ENCODE data around the gene PTAFR.

Gene PTAFR

GRCh38 chr1:28159680-28160079, 16.8 kb downstream of the PTAFR start:
- Histone ChIP-seq H3K27ac (ENCODE audit: insufficient read depth, low read depth, low read length, poor library complexity, severe bottlenecking) (no peak overlapping the region), H3K9me3 (ENCODE audit: control insufficient read depth, low read length) (no peaks in the 10 kb centered on the region), H3K4me1 (ENCODE audit: control insufficient read depth, insufficient read depth, low read length) (no peaks in the 10 kb centered on the region), H3K4me3 (ENCODE audit: insufficient read depth, low read depth, low read length) (no peak overlapping the region), H3K36me3 (ENCODE audit: control insufficient read depth, insufficient read depth, low read length) (no peaks in the 10 kb centered on the region), H3K27me3 (ENCODE audit: control insufficient read depth, insufficient read depth, low read length, poor library complexity, severe bottlenecking) (no peaks in the 10 kb centered on the region)
- 90 to 92% methylated on average over 7 of the region's 7 CpGs for WGBS, 2 experiments

GRCh38 chr1:28159243-28159642, 17.2 kb downstream of the PTAFR start:
- H3K27me3 ChIP-seq (ENCODE audit: control insufficient read depth, insufficient read depth, low read length, poor library complexity, severe bottlenecking) = no peaks in the 10 kb centered on the region
- whole genome bisulfite sequencing, 2 experiments = 89 to 91% methylated on average over 4 of the region's 4 CpGs
- H3K36me3 ChIP-seq (ENCODE audit: control insufficient read depth, insufficient read depth, low read length) = no peaks in the 10 kb centered on the region
- no peaks in the 10 kb centered on the region for H3K4me1 ChIP-seq (ENCODE audit: control insufficient read depth, insufficient read depth, low read length)
- no peak overlapping the region for H3K27ac ChIP-seq (ENCODE audit: insufficient read depth, low read depth, low read length, poor library complexity, severe bottlenecking)
- H3K4me3 ChIP-seq (ENCODE audit: insufficient read depth, low read depth, low read length) = no peak overlapping the region
- H3K9me3 ChIP-seq (ENCODE audit: control insufficient read depth, low read length) = no peaks in the 10 kb centered on the region

- Histone ChIP-seq H3K36me3 (ENCODE audit: control insufficient read depth, insufficient read depth, low read length) (no peaks in the 10 kb centered on the region), H3K27ac (ENCODE audit: insufficient read depth, low read depth, low read length, poor library complexity, severe bottlenecking) (no peak overlapping the region), H3K4me1 (ENCODE audit: control insufficient read depth, insufficient read depth, low read length) (no peaks in the 10 kb centered on the region), H3K27me3 (ENCODE audit: control insufficient read depth, insufficient read depth, low read length, poor library complexity, severe bottlenecking) (no peaks in the 10 kb centered on the region), H3K4me3 (ENCODE audit: insufficient read depth, low read depth, low read length) (no peak overlapping the region), H3K9me3 (ENCODE audit: control insufficient read depth, low read length) (no peaks in the 10 kb centered on the region)
- 93% methylated on average over 8 of the region's 8 CpGs for WGBS, 2 experiments
These were observed 18.6 kb downstream of the PTAFR start for GRCh38 chr1:28157894-28158293.

GRCh38 chr1:28156821-28157220, 19.7 kb downstream of the PTAFR start:
- H3K27me3 ChIP-seq (ENCODE audit: control insufficient read depth, insufficient read depth, low read length, poor library complexity, severe bottlenecking) = no peaks in the 10 kb centered on the region
- no peaks in the 10 kb centered on the region for H3K9me3 ChIP-seq (ENCODE audit: control insufficient read depth, low read length)
- H3K4me3 ChIP-seq (ENCODE audit: insufficient read depth, low read depth, low read length) = no peak overlapping the region
- no peak overlapping the region for H3K27ac ChIP-seq (ENCODE audit: insufficient read depth, low read depth, low read length, poor library complexity, severe bottlenecking)
- no peaks in the 10 kb centered on the region for H3K4me1 ChIP-seq (ENCODE audit: control insufficient read depth, insufficient read depth, low read length)
- no peaks in the 10 kb centered on the region for H3K36me3 ChIP-seq (ENCODE audit: control insufficient read depth, insufficient read depth, low read length)
- 93 to 97% methylated on average over 4 of the region's 4 CpGs for WGBS, 2 experiments

GRCh38 chr1:28155628-28156027, 20.9 kb downstream of the PTAFR start:
- Histone ChIP-seq H3K27me3 (ENCODE audit: control insufficient read depth, insufficient read depth, low read length, poor library complexity, severe bottlenecking) (no peaks in the 10 kb centered on the region), H3K4me3 (ENCODE audit: insufficient read depth, low read depth, low read length) (no peak overlapping the region), H3K9me3 (ENCODE audit: control insufficient read depth, low read length) (no peaks in the 10 kb centered on the region), H3K27ac (ENCODE audit: insufficient read depth, low read depth, low read length, poor library complexity, severe bottlenecking) (no peak overlapping the region), H3K36me3 (ENCODE audit: control insufficient read depth, insufficient read depth, low read length) (no peaks in the 10 kb centered on the region), H3K4me1 (ENCODE audit: control insufficient read depth, insufficient read depth, low read length) (no peaks in the 10 kb centered on the region)
- WGBS, 2 experiments = 93 to 94% methylated on average over 4 of the region's 4 CpGs

- Histone ChIP-seq H3K4me3 (ENCODE audit: insufficient read depth, low read depth, low read length) (no peak overlapping the region), H3K27ac (ENCODE audit: insufficient read depth, low read depth, low read length, poor library complexity, severe bottlenecking) (no peak overlapping the region), H3K9me3 (ENCODE audit: control insufficient read depth, low read length) (no peaks in the 10 kb centered on the region), H3K36me3 (ENCODE audit: control insufficient read depth, insufficient read depth, low read length) (no peaks in the 10 kb centered on the region), H3K4me1 (ENCODE audit: control insufficient read depth, insufficient read depth, low read length) (no peaks in the 10 kb centered on the region), H3K27me3 (ENCODE audit: control insufficient read depth, insufficient read depth, low read length, poor library complexity, severe bottlenecking) (no peaks in the 10 kb centered on the region)
- WGBS, 2 experiments = 86 to 87% methylated on average over 9 of the region's 9 CpGs
These were observed 22.4 kb downstream of the PTAFR start for GRCh38 chr1:28154078-28154594.

- Histone ChIP-seq H3K4me3 (ENCODE audit: insufficient read depth, low read depth, low read length) (no peak overlapping the region), H3K36me3 (ENCODE audit: control insufficient read depth, insufficient read depth, low read length) (no peaks in the 10 kb centered on the region), H3K27me3 (ENCODE audit: control insufficient read depth, insufficient read depth, low read length, poor library complexity, severe bottlenecking) (no peaks in the 10 kb centered on the region), H3K9me3 (ENCODE audit: control insufficient read depth, low read length) (no peaks in the 10 kb centered on the region), H3K4me1 (ENCODE audit: control insufficient read depth, insufficient read depth, low read length) (peaks cover 4% of the 10 kb centered on the region), H3K27ac (ENCODE audit: insufficient read depth, low read depth, low read length, poor library complexity, severe bottlenecking) (no peak overlapping the region)
- WGBS, 2 experiments = 96% methylated on average over 23 of the region's 23 CpGs
These were observed 26.2 kb downstream of the PTAFR start for GRCh38 chr1:28150125-28150780.

- Histone ChIP-seq H3K27me3 (ENCODE audit: control insufficient read depth, insufficient read depth, low read length, poor library complexity, severe bottlenecking) (no peaks in the 10 kb centered on the region), H3K4me3 (ENCODE audit: insufficient read depth, low read depth, low read length) (no peak overlapping the region), H3K9me3 (ENCODE audit: control insufficient read depth, low read length) (no peaks in the 10 kb centered on the region), H3K27ac (ENCODE audit: insufficient read depth, low read depth, low read length, poor library complexity, severe bottlenecking) (no peak overlapping the region), H3K4me1 (ENCODE audit: control insufficient read depth, insufficient read depth, low read length) (peaks cover 4% of the 10 kb centered on the region), H3K36me3 (ENCODE audit: control insufficient read depth, insufficient read depth, low read length) (no peaks in the 10 kb centered on the region)
- 81 to 88% methylated on average over 1 of the region's 1 CpG for WGBS, 2 experiments
These were observed 27.7 kb downstream of the PTAFR start for GRCh38 chr1:28148880-28149195.

GRCh38 chr1:28147264-28148094, 29.0 kb downstream of the PTAFR start:
- WGBS, 2 experiments = 70 to 71% methylated on average over 16 of the region's 16 CpGs
- no peaks in the 10 kb centered on the region for H3K36me3 ChIP-seq (ENCODE audit: control insufficient read depth, insufficient read depth, low read length)
- H3K9me3 ChIP-seq (ENCODE audit: control insufficient read depth, low read length) = no peaks in the 10 kb centered on the region
- H3K4me1 ChIP-seq (ENCODE audit: control insufficient read depth, insufficient read depth, low read length) = peaks cover 4% of the 10 kb centered on the region
- H3K27ac ChIP-seq (ENCODE audit: insufficient read depth, low read depth, low read length, poor library complexity, severe bottlenecking) = no peak overlapping the region
- no peaks in the 10 kb centered on the region for H3K27me3 ChIP-seq (ENCODE audit: control insufficient read depth, insufficient read depth, low read length, poor library complexity, severe bottlenecking)
- no peak overlapping the region for H3K4me3 ChIP-seq (ENCODE audit: insufficient read depth, low read depth, low read length)

- Histone ChIP-seq H3K27me3 (ENCODE audit: control insufficient read depth, insufficient read depth, low read length, poor library complexity, severe bottlenecking) (no peaks in the 10 kb centered on the region), H3K36me3 (ENCODE audit: control insufficient read depth, insufficient read depth, low read length) (no peaks in the 10 kb centered on the region)
- 97% methylated on average over 5 of the region's 5 CpGs for WGBS, 2 experiments
These were observed 30.8 kb downstream of the PTAFR start for GRCh38 chr1:28145728-28146127.

More at GRCh38 chr1:28145728-28146127, 30.8 kb downstream of the PTAFR start:
- H3K4me3 ChIP-seq (ENCODE audit: insufficient read depth, low read depth, low read length) = no peak overlapping the region
- peaks cover 4% of the 10 kb centered on the region for H3K4me1 ChIP-seq (ENCODE audit: control insufficient read depth, insufficient read depth, low read length)
- no peaks in the 10 kb centered on the region for H3K9me3 ChIP-seq (ENCODE audit: control insufficient read depth, low read length)
- no peak overlapping the region for H3K27ac ChIP-seq (ENCODE audit: insufficient read depth, low read depth, low read length, poor library complexity, severe bottlenecking)

Data from ectodermal cell (in vitro differentiated cells).